ENCODE measurements around the gene GABRB1. TPM values are rescaled to one million over a fixed set of nuclear protein-coding genes. Genes with fewer than 3 reads are reported as not detected.

Gene GABRB1
- total and polyA plus RNA-seq, 2 donors (not counting 3 experiments of a cell fraction or from before 2014, with no cell fraction given), result not detected

GRCh38 chr4:47122592-47123291 lies 91.4 kb downstream of the GABRB1 start:
- DNase-seq (ENCODE audit: low read depth, low spot score) (peak; percentile 74), FAIRE-seq (peak; percentile 90)
- intact Hi-C loops (cut with micrococcal nuclease), result loop anchor here (1.0 to 2.0 kb wide), 4 partner anchors 185 to 278 kb away; no protein-coding TSS in a partner anchor
- no peaks in the 10 kb centered on the region for H3K36me3 ChIP-seq (ENCODE audit: control insufficient read depth in 2 of 2, extremely low read depth in 1 of 2, insufficient read depth in 2 of 2, low read length in 2 of 2)
- no peaks in the 10 kb centered on the region for H3K79me2 ChIP-seq (ENCODE audit: control insufficient read depth, insufficient read depth, low read length)
- BruUV-seq (replicated peaks), result no TSS peak
- H3K4me2 ChIP-seq (ENCODE audit: insufficient read depth, low read length), result no peak overlapping the region
- H3K9me3 ChIP-seq (replicated peaks; ENCODE audit: control insufficient read depth, insufficient read depth, low read length), result no peaks in the 10 kb centered on the region
- dilution Hi-C loops (cut with MboI; ENCODE audit: extremely low pct_ligation_motif_present, low sequenced_read_pairs), result no loop called here
- no peaks in the 10 kb centered on the region for H3K4me1 ChIP-seq (ENCODE audit: control insufficient read depth, extremely low read depth, insufficient read depth, low read length)
- H4K20me1 ChIP-seq (replicated peaks; ENCODE audit: control insufficient read depth, extremely low read depth, insufficient read depth, low read length), result no peaks in the 10 kb centered on the region
- no peaks in the 10 kb centered on the region for H3K9me1 ChIP-seq (replicated peaks; ENCODE audit: control insufficient read depth, extremely low read depth, insufficient read depth, low read length)
- no peaks in the 10 kb centered on the region for H3K27me3 ChIP-seq (ENCODE audit: control insufficient read depth in 2 of 2, insufficient read depth in 2 of 2, low read length in 2 of 2)
- H3K9ac ChIP-seq (replicated peaks; ENCODE audit: extremely low read depth, insufficient read depth, low read length), result no peak overlapping the region
- H3K27ac ChIP-seq (ENCODE audit: insufficient read depth, low read depth, low read length), result no peak overlapping the region
- H3K4me3 ChIP-seq (replicated peaks in 1 of 3; ENCODE audit: insufficient read depth in 1 of 3, low read depth in 1 of 3, low read length in 3 of 3), result no peak overlapping the region
- TF ChIP-seq CTCF (IDR thresholded peaks at IDR 0.05; ENCODE audit: extremely low read depth in 1 of 2, insufficient read depth in 1 of 2, low read depth in 1 of 2, low read length in 2 of 2) (peak; percentile 79 to 85), FOS (IDR thresholded peaks at IDR 0.05; ENCODE audit: borderline replicate concordance, insufficient read depth, low read length) (no peak)
- POLR2A ChIA-PET, result no interaction called here
- CTCF ChIA-PET, result interaction anchor here (0.6 to 3.9 kb wide), 60 partner anchors 11 to 965 kb away, joined by 3 to 110 read pairs (median 5); no protein-coding TSS in a partner anchor
- no peak overlapping the region for H2AFZ ChIP-seq (ENCODE audit: low read depth, low read length)

GRCh38 chr4:47128991-47129390 lies 97.6 kb downstream of the GABRB1 start:
- no peak overlapping the region for H3K4me3 ChIP-seq (replicated peaks in 1 of 3; ENCODE audit: insufficient read depth in 1 of 3, low read depth in 1 of 3, low read length in 3 of 3)
- H3K9me1 ChIP-seq (replicated peaks; ENCODE audit: control insufficient read depth, extremely low read depth, insufficient read depth, low read length), result no peaks in the 10 kb centered on the region
- no peak for TF ChIP-seq CTCF (IDR thresholded peaks at IDR 0.05; ENCODE audit: extremely low read depth in 1 of 2, insufficient read depth in 1 of 2, low read depth in 1 of 2, low read length in 2 of 2)
- no peak for TF ChIP-seq JUN (IDR thresholded peaks at IDR 0.05; ENCODE audit: borderline replicate concordance, insufficient read depth, insufficient read length, low read depth)
- no peak for TF ChIP-seq POLR2AphosphoS5 (IDR thresholded peaks at IDR 0.05; ENCODE audit: insufficient read depth, low read depth, low read length)
- no peak for TF ChIP-seq GATA2 (IDR thresholded peaks at IDR 0.05; ENCODE audit: insufficient read depth, insufficient read length, low read depth, low read length)
- TF ChIP-seq MAX (IDR thresholded peaks at IDR 0.05; ENCODE audit: insufficient read depth, insufficient read length), result no peak
- TF ChIP-seq MYC (IDR thresholded peaks at IDR 0.05; ENCODE audit: low read depth, low read length), result no peak
- TF ChIP-seq FOS (IDR thresholded peaks at IDR 0.05; ENCODE audit: borderline replicate concordance, insufficient read depth, low read length), result no peak
- FAIRE-seq, result no peak
- H2AFZ ChIP-seq (ENCODE audit: low read depth, low read length), result no peak overlapping the region
- no peak for DNase-seq (ENCODE audit: low read depth, low spot score)
- H3K27me3 ChIP-seq (ENCODE audit: control insufficient read depth in 2 of 2, insufficient read depth in 2 of 2, low read length in 2 of 2), result no peaks in the 10 kb centered on the region
- no TSS peak for BruUV-seq (replicated peaks)
- CTCF ChIA-PET, result no interaction called here
- H3K4me1 ChIP-seq (ENCODE audit: control insufficient read depth, extremely low read depth, insufficient read depth, low read length), result no peaks in the 10 kb centered on the region
- H3K27ac ChIP-seq (ENCODE audit: insufficient read depth, low read depth, low read length), result no peak overlapping the region
- intact Hi-C loops (cut with micrococcal nuclease) (no loop called here), dilution Hi-C loops (cut with MboI; ENCODE audit: extremely low pct_ligation_motif_present, low sequenced_read_pairs) (no loop called here)
- no peaks in the 10 kb centered on the region for H3K36me3 ChIP-seq (ENCODE audit: control insufficient read depth in 2 of 2, extremely low read depth in 1 of 2, insufficient read depth in 2 of 2, low read length in 2 of 2)
- H3K9ac ChIP-seq (replicated peaks; ENCODE audit: extremely low read depth, insufficient read depth, low read length), result no peak overlapping the region
- no peaks in the 10 kb centered on the region for H3K79me2 ChIP-seq (ENCODE audit: control insufficient read depth, insufficient read depth, low read length)
- H3K4me2 ChIP-seq (ENCODE audit: insufficient read depth, low read length), result no peak overlapping the region
- no peaks in the 10 kb centered on the region for H4K20me1 ChIP-seq (replicated peaks; ENCODE audit: control insufficient read depth, extremely low read depth, insufficient read depth, low read length)
- H3K9me3 ChIP-seq (replicated peaks; ENCODE audit: control insufficient read depth, insufficient read depth, low read length), result no peaks in the 10 kb centered on the region
- POLR2A ChIA-PET, result no interaction called here

All from endothelial cell of umbilical vein (primary cell).